ENCODE data around the gene UPF1. TPM values are rescaled to one million over a fixed set of nuclear protein-coding genes. Genes with fewer than 3 reads are reported as not detected.

Gene UPF1
- polyA plus RNA-seq, 1 of the 3 experiments (the other 2 are of a cell fraction), result 33.3 TPM

DNA sequence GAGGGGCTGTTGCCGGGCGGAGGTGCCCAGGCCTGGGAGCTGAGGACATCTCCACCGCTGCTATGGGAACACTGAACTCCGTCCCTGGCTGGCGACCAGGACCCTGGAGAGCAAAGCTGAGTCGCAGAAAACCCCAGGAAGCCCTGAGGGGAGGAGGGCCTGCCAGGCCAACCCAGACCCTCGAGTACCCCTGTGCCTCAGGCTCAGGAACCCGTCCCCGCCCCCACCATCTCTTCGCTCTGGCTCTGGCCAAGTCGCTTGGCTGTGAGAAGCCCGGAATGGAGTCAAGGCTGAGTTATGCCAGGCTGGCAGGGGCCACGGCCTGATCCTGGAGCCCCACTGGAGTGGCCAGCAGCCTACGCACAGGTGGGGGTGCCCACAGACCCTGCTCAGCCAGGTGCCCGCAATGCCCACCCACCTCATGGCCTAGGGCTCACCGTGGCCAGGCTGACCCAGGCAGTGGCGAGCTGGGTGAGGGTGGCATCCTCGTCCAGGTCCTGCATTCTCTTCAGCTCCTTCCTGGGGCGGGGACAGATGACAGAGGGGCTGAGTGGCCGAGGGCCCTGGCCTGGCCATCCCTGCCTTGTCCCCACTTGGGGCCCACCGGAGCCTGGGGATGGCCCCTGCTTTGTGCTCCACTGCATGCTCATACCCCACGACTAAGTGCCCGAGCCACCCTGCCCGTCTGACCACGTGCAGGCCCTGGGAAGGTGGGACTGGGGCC, 72.7 kb downstream of the UPF1 start (continued):
- TF ChIP-seq, protein P1, sequence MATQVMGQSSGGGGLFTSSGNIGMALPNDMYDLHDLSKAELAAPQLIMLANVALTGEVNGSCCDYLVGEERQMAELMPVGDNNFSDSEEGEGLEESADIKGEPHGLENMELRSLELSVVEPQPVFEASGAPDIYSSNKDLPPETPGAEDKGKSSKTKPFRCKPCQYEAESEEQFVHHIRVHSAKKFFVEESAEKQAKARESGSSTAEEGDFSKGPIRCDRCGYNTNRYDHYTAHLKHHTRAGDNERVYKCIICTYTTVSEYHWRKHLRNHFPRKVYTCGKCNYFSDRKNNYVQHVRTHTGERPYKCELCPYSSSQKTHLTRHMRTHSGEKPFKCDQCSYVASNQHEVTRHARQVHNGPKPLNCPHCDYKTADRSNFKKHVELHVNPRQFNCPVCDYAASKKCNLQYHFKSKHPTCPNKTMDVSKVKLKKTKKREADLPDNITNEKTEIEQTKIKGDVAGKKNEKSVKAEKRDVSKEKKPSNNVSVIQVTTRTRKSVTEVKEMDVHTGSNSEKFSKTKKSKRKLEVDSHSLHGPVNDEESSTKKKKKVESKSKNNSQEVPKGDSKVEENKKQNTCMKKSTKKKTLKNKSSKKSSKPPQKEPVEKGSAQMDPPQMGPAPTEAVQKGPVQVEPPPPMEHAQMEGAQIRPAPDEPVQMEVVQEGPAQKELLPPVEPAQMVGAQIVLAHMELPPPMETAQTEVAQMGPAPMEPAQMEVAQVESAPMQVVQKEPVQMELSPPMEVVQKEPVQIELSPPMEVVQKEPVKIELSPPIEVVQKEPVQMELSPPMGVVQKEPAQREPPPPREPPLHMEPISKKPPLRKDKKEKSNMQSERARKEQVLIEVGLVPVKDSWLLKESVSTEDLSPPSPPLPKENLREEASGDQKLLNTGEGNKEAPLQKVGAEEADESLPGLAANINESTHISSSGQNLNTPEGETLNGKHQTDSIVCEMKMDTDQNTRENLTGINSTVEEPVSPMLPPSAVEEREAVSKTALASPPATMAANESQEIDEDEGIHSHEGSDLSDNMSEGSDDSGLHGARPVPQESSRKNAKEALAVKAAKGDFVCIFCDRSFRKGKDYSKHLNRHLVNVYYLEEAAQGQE (IDR thresholded peaks at IDR 0.05; ENCODE audit: low read depth, low read length), result no peak
- TF ChIP-seq, protein P2, sequence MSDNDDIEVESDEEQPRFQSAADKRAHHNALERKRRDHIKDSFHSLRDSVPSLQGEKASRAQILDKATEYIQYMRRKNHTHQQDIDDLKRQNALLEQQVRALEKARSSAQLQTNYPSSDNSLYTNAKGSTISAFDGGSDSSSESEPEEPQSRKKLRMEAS (IDR thresholded peaks at IDR 0.05; ENCODE audit: low read depth), result no peak
- TF ChIP-seq, protein P3, sequence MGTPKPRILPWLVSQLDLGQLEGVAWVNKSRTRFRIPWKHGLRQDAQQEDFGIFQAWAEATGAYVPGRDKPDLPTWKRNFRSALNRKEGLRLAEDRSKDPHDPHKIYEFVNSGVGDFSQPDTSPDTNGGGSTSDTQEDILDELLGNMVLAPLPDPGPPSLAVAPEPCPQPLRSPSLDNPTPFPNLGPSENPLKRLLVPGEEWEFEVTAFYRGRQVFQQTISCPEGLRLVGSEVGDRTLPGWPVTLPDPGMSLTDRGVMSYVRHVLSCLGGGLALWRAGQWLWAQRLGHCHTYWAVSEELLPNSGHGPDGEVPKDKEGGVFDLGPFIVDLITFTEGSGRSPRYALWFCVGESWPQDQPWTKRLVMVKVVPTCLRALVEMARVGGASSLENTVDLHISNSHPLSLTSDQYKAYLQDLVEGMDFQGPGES (IDR thresholded peaks at IDR 0.05; ENCODE audit: low read depth, low read length), result no peak
- no peak for TF ChIP-seq SMC3 (IDR thresholded peaks at IDR 0.05; ENCODE audit: low read depth, low read length)

DNA sequence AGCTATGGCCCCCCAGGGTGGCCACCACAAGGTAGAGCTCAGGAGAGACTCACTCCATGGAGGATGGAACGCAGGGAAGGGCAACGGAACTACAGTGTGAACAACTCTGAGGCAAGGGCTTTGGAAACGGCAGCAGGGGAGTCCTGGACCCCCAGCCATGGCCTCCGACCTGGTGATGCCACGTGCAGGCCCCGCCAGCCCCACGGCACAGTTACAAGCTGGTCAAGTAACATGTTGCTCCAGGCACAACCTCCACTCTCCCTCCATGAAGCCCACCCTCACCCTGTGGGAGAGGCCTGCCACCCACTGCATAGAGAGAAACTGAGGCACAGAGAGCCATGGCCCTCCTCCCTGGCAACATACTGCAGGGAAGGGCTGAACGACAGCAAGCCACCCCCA, 73.3 kb downstream of the UPF1 start:
- no peak overlapping the region for H3K9ac ChIP-seq
- no peak overlapping the region for H2AFZ ChIP-seq (ENCODE audit: low read depth)
- no peaks in the 10 kb centered on the region for H3F3A ChIP-seq (replicated peaks; ENCODE audit: insufficient read depth)
- H3K79me2 ChIP-seq (ENCODE audit: insufficient read depth), result no peaks in the 10 kb centered on the region
- no peak for DNase-seq
- ChIA-PET POLR2A (interaction anchor here (1.4 kb wide), 1 partner anchor 14 kb away, joined by 3 read pairs; the partner anchor contains the start of genes COPE and DDX49), CTCF (interaction anchor here (1.4 to 2.9 kb wide), 3 partner anchors 9 to 82 kb away, joined by 4 to 11 read pairs (median 6); partner anchors contain the start of gene CERS1)
- H3K27me3 ChIP-seq (ENCODE audit: insufficient read depth), result no peaks in the 10 kb centered on the region
- H3K36me3 ChIP-seq (replicated peaks in 1 of 2; ENCODE audit: control insufficient read depth in 1 of 2, insufficient read depth in 2 of 2, low read length in 1 of 2), result peaks cover 10 to 59% of the 10 kb centered on the region in 2 experiments
- H3K4me3 ChIP-seq (ENCODE audit: low read depth in 2 of 2, low read length in 1 of 2), result no peak overlapping the region
- TF ChIP-seq, protein P4, sequence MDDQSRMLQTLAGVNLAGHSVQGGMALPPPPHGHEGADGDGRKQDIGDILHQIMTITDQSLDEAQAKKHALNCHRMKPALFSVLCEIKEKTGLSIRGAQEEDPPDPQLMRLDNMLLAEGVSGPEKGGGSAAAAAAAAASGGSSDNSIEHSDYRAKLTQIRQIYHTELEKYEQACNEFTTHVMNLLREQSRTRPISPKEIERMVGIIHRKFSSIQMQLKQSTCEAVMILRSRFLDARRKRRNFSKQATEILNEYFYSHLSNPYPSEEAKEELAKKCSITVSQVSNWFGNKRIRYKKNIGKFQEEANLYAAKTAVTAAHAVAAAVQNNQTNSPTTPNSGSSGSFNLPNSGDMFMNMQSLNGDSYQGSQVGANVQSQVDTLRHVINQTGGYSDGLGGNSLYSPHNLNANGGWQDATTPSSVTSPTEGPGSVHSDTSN (IDR thresholded peaks at IDR 0.05), result no peak
- TF ChIP-seq GABPA (IDR thresholded peaks at IDR 0.05; ENCODE audit: low read depth) (no peak), POLR2AphosphoS5 (IDR thresholded peaks at IDR 0.05; ENCODE audit: low read depth, low read length) (no peak), RCOR1 (IDR thresholded peaks at IDR 0.05; ENCODE audit: low read length) (no peak), FOXM1 (IDR thresholded peaks at IDR 0.05; ENCODE audit: low read depth) (no peak), FOSL2 (IDR thresholded peaks at IDR 0.05; ENCODE audit: borderline replicate concordance, low read depth) (no peak), TAF1 (IDR thresholded peaks at IDR 0.05; ENCODE audit: borderline replicate concordance, low read depth, low read length) (no peak)
- TF ChIP-seq, protein P3 (IDR thresholded peaks at IDR 0.05; ENCODE audit: low read depth, low read length), result no peak
- TF ChIP-seq, protein P2 (IDR thresholded peaks at IDR 0.05; ENCODE audit: low read depth), result no peak
- TF ChIP-seq, protein P5, sequence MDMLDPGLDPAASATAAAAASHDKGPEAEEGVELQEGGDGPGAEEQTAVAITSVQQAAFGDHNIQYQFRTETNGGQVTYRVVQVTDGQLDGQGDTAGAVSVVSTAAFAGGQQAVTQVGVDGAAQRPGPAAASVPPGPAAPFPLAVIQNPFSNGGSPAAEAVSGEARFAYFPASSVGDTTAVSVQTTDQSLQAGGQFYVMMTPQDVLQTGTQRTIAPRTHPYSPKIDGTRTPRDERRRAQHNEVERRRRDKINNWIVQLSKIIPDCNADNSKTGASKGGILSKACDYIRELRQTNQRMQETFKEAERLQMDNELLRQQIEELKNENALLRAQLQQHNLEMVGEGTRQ (IDR thresholded peaks at IDR 0.05; ENCODE audit: borderline replicate concordance, low read depth, low read length), result no peak
- no peaks in the 10 kb centered on the region for H3K9me2 ChIP-seq
- H3K4me1 ChIP-seq (ENCODE audit: control insufficient read depth in 1 of 2, insufficient read depth in 2 of 2, low read depth in 1 of 2, low read length in 1 of 2), result no peaks in the 10 kb centered on the region
- WGBS (ENCODE audit: low lambda C conversion rate), result 96% methylated on average over 8 of the region's 8 CpGs
- H4K20me1 ChIP-seq (ENCODE audit: insufficient read depth), result no peaks in the 10 kb centered on the region
- no peaks in the 10 kb centered on the region for H3K9me3 ChIP-seq
- H3K4me2 ChIP-seq, result no peak overlapping the region
- no peak overlapping the region for H3K27ac ChIP-seq (ENCODE audit: low read depth in 2 of 2, low read length in 1 of 2)

All from SK-N-SH (cell line).